LNCaP clone FGC (cell line): ENCODE measurements around the gene PHLDA2.

ENCODE experiments used
- DNase-seq: peaks from one replicate; pipeline ENCODE4 v3.0.0-alpha.2; 2011; ENCODE audit warnings: low read depth
- H3K4me3 ChIP-seq: 2 replicates; pipeline ENCODE4 v1.5.1; 2011; ENCODE audit warnings: mild to moderate bottlenecking, low read depth, low read length, control low read depth
- CTCF ChIP-seq: IDR thresholded peaks from 2 replicates; pipeline ENCODE4 v1.5.1; 2012; ENCODE audit warnings: mild to moderate bottlenecking; ENCODE audit not compliant: control insufficient read depth, insufficient read depth; ENCODE audit errors: extremely low read depth

The PHLDA2 gene

GRCh38 chr11:2889362-2890273 lies 39.6 kb downstream of the PHLDA2 start:
- TF ChIP-seq CTCF, result no peak
- DNase-seq, result no peak
- no peak overlapping the region for H3K4me3 ChIP-seq

GRCh38 chr11:2888266-2888968 lies 40.8 kb downstream of the PHLDA2 start:
- TF ChIP-seq CTCF, result peak; percentile 99
- H3K4me3 ChIP-seq, result no peak overlapping the region
- DNase-seq, result no peak

GRCh38 chr11:2887515-2888195 lies 41.6 kb downstream of the PHLDA2 start:
- H3K4me3 ChIP-seq, result no peak overlapping the region
- no peak for DNase-seq
- no peak for TF ChIP-seq CTCF

- no peak for DNase-seq
- no peak overlapping the region for H3K4me3 ChIP-seq
- TF ChIP-seq CTCF, result no peak
Measured at GRCh38 chr11:2886936-2887335, 42.3 kb downstream of the PHLDA2 start.

- TF ChIP-seq CTCF, result no peak
- DNase-seq, result no peak
- no peak overlapping the region for H3K4me3 ChIP-seq
Measured at GRCh38 chr11:2886191-2886894, 42.9 kb downstream of the PHLDA2 start.

GRCh38 chr11:2885678-2886081 lies 43.5 kb downstream of the PHLDA2 start, which contains the start of gene CDKN1C:
CDKN1C (minus strand) TSS chr11:2885775; CDS start chr11:2885456, 319 bp downstream.
- H3K4me3 ChIP-seq, result peak within 1 kb of the TSS; percentile 58
- no peak for DNase-seq

More at GRCh38 chr11:2885678-2886081, 43.5 kb downstream of the PHLDA2 start, which contains the start of gene CDKN1C:
- no peak for TF ChIP-seq CTCF
